HCT116 (cell line): Measurements from ENCODE around the gene SLC39A5. TPM values are rescaled to one million over a fixed set of nuclear protein-coding genes. Genes with fewer than 3 reads are reported as not detected.

Experiments used
- ATAC-seq: fragments of 200-7000 bp; cut with Tn5 transposase; 2 replicates; pipeline ENCODE4 v1.9.1; 2020; ENCODE audit warnings: mild to moderate bottlenecking, moderate library complexity
- BruUV-seq: library from RNA; stranded (reverse); fragments of 400-500 nt; replicated peaks from 2 replicates; lab custom pipeline; 2021; lab: Mats Ljungman, UMichigan
- CTCF ChIA-PET: fragments of 300-600 bp; sonication (Branson Sonifier 250); formaldehyde crosslinking; loops from one replicate; lab custom pipeline; 2021; ENCODE audit warnings: antibody characterized with exemption; lab: Charles Lee
- POLR2A ChIA-PET: fragments of 300-600, 350-600 bp; sonication (Branson Sonifier 250); formaldehyde crosslinking; loops from one replicate; lab custom pipeline; 2021; ENCODE audit warnings: antibody characterized with exemption; lab: Charles Lee
- RAD21 ChIA-PET, 2 experiments: fragments of 300-600 bp; sonication (Branson Sonifier 250); formaldehyde crosslinking; loops; one replicate each; lab custom pipeline; 2023; ENCODE audit warnings: low total read pairs in 2 of 2; ENCODE audit not compliant: uncharacterized antibody in 2 of 2, unreplicated experiment in 2 of 2, low non-redundant PET in 1 of 2; lab: Charles Lee
- DNase-seq: peaks from one replicate; pipeline ENCODE4 v3.0.0-alpha.2; 2010; ENCODE audit warnings: low read depth, low spot score
- H2AFZ ChIP-seq: fragments of 200-600 bp; shearing (Covaris generic), sonication (generic); 2 replicates; pipeline ENCODE4 v1.6.1; 2017; ENCODE audit warnings: low read depth, mixed run types, mixed read lengths, antibody characterized with exemption, low read length; ENCODE audit not compliant: poor library complexity, severe bottlenecking
- H3K27ac ChIP-seq: 2 replicates; pipeline ENCODE4 v1.5.1; 2012; ENCODE audit warnings: low read depth, low read length
- H3K27me3 ChIP-seq: fragments of 200-600 bp; sonication (generic); 2 replicates; pipeline ENCODE4 v1.6.1; 2016; ENCODE audit warnings: mixed run types, low read length, mixed read lengths; ENCODE audit not compliant: insufficient read depth
- H3K36me3 ChIP-seq, 2 experiments: fragments of 200-500 bp in 1 of 2; fragments of 200-600 bp in 1 of 2; sonication (Bioruptor generic) in 1 of 2; sonication (generic) in 1 of 2; 2 replicates each; pipeline versions ENCODE4 v1.5.1 to v1.6.1; 2014 to 2016; ENCODE audit warnings: low read length in 2 of 2, inconsistent platforms in 1 of 2, mixed read lengths in 1 of 2, mixed run types in 1 of 2; ENCODE audit not compliant: insufficient read depth in 2 of 2, control insufficient read depth in 1 of 2
- H3K4me1 ChIP-seq, 2 experiments: fragments of 200-600 bp in 1 of 2; sonication (generic) in 1 of 2; 2 replicates each; pipeline versions ENCODE4 v1.5.1 to v1.6.1; 2012 to 2017; ENCODE audit warnings: low read length in 2 of 2, inconsistent platforms in 1 of 2, mild to moderate bottlenecking in 1 of 2, mixed read lengths in 1 of 2, mixed run types in 1 of 2, moderate library complexity in 1 of 2; ENCODE audit not compliant: insufficient read depth in 2 of 2, control insufficient read depth in 1 of 2
- H3K4me2 ChIP-seq: fragments of 200-600 bp; sonication (generic); 2 replicates; pipeline ENCODE4 v1.6.1; 2017; ENCODE audit warnings: mixed run types, low read length, mixed read lengths
- H3K4me3 ChIP-seq, 2 experiments: fragments of 200-600 bp in 1 of 2; sonication (generic) in 1 of 2; replicated peaks in 1 of 2; 2 replicates each; pipeline ENCODE4 v1.5.1; 2011 to 2016; ENCODE audit warnings: low read length in 2 of 2, control low read depth in 1 of 2, low read depth in 1 of 2, mild to moderate bottlenecking in 1 of 2, mixed read lengths in 1 of 2, mixed run types in 1 of 2
- H3K79me2 ChIP-seq: fragments of 200-600 bp; sonication (generic); 2 replicates; pipeline ENCODE4 v1.6.1; 2017; ENCODE audit warnings: mild to moderate bottlenecking, mixed run types, low read length, moderate library complexity, mixed read lengths; ENCODE audit not compliant: insufficient read depth
- H3K9ac ChIP-seq: fragments of 200-600 bp; sonication (generic); 2 replicates; pipeline ENCODE4 v1.6.1; 2016; ENCODE audit warnings: low read length, mixed read lengths
- H3K9me2 ChIP-seq: fragments of 200-600 bp; sonication (generic), shearing (Covaris generic); 2 replicates; pipeline ENCODE4 v1.6.1; 2017; ENCODE audit warnings: mixed run types, mild to moderate bottlenecking, moderate library complexity; ENCODE audit not compliant: insufficient read depth
- H3K9me3 ChIP-seq, 2 experiments: fragments of 200-500 bp in 1 of 2; fragments of 200-600 bp in 1 of 2; sonication (Bioruptor generic) in 1 of 2; sonication (generic) in 1 of 2; 2 replicates each; pipeline ENCODE4 v1.6.1; 2014 to 2017; ENCODE audit warnings: low read length in 2 of 2, mixed read lengths in 2 of 2, inconsistent platforms in 1 of 2, low read depth in 1 of 2, mild to moderate bottlenecking in 1 of 2, mixed run types in 1 of 2, moderate library complexity in 1 of 2; ENCODE audit not compliant: control insufficient read depth in 1 of 2, insufficient read depth in 1 of 2
- H4K20me1 ChIP-seq: fragments of 200-600 bp; sonication (generic), shearing (Covaris generic); 2 replicates; pipeline ENCODE4 v1.6.1; 2017; ENCODE audit warnings: mixed run types, mild to moderate bottlenecking, moderate library complexity; ENCODE audit not compliant: insufficient read depth
- CEBPB ChIP-seq: IDR thresholded peaks from 2 replicates; pipeline ENCODE4 v1.6.1; 2012; ENCODE audit warnings: low read depth
- EGR1 ChIP-seq: IDR thresholded peaks from 2 replicates; pipeline ENCODE4 v1.6.1; 2012; ENCODE audit warnings: low read depth
- FOSL1 ChIP-seq: IDR thresholded peaks from 2 replicates; pipeline ENCODE4 v1.6.1; 2012; ENCODE audit warnings: low read depth
- POLR2A ChIP-seq: IDR thresholded peaks from 2 replicates; pipeline ENCODE4 v1.7.0; 2011; ENCODE audit warnings: borderline replicate concordance; ENCODE audit not compliant: insufficient read depth, insufficient read length; ENCODE audit errors: extremely low read depth
- RAD21 ChIP-seq: IDR thresholded peaks from 2 replicates; pipeline ENCODE4 v1.6.1; 2012; ENCODE audit warnings: low read depth, mild to moderate bottlenecking
- SP1 ChIP-seq: IDR thresholded peaks from 2 replicates; pipeline ENCODE4 v1.6.1; 2012; ENCODE audit warnings: low read depth
- YY1 ChIP-seq: IDR thresholded peaks from 2 replicates; pipeline ENCODE4 v1.6.1; 2011; ENCODE audit warnings: low read length, low read depth, moderate library complexity, mild to moderate bottlenecking; ENCODE audit not compliant: insufficient replicate concordance; ENCODE audit errors: extremely low read depth
- ZNF274 ChIP-seq: fragments of 200-500 bp; sonication (Bioruptor generic); IDR thresholded peaks from 2 replicates; pipeline ENCODE4 v1.6.1; 2014; ENCODE audit warnings: mild to moderate bottlenecking, low read depth, low read length, inconsistent platforms
- intact Hi-C: fragments of 100-400 bp; cut with micrococcal nuclease; formaldehyde crosslinking; loops from 2 replicates; pipeline ENCODE4 v1.10.0; 2022
- total RNA-seq: library from RNA; stranded (reverse); gene quantifications from one replicate; pipeline ENCODE4 v1.2.1, GENCODE V29; 2021; ENCODE audit not compliant: unreplicated experiment
- TF ChIP-seq, protein P1 (sequence below): IDR thresholded peaks from 2 replicates; pipeline ENCODE4 v1.6.1; 2011; ENCODE audit warnings: mild to moderate bottlenecking, low read length, moderate library complexity; ENCODE audit not compliant: insufficient replicate concordance; ENCODE audit errors: extremely low read depth
- TF ChIP-seq, protein P2 (sequence below): IDR thresholded peaks from 2 replicates; pipeline ENCODE4 v1.6.1; 2012

SLC39A5 gene
- total RNA-seq, 1 experiment from 2014 or later: 0.66 TPM

DNA sequence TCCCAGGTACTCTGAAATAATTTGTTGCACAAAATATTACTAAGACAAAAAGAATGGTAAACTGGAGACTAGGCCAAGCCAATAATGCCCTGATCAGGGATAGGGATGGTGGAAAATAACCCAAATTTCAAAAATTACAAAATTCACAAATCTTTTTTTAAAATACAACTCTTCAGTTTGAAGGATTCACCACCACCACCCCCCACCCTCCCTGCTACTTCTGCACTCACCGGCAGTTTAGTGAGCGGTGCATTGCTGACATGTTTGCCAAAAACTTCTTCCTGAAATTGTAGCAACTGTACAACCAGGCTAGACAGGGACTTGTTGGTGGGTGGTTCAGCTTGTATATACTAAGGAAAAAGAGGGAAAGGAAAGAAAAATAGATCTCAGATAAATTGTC, 42.9 kb upstream of the SLC39A5 start (continued):
- TF ChIP-seq, protein P1, sequence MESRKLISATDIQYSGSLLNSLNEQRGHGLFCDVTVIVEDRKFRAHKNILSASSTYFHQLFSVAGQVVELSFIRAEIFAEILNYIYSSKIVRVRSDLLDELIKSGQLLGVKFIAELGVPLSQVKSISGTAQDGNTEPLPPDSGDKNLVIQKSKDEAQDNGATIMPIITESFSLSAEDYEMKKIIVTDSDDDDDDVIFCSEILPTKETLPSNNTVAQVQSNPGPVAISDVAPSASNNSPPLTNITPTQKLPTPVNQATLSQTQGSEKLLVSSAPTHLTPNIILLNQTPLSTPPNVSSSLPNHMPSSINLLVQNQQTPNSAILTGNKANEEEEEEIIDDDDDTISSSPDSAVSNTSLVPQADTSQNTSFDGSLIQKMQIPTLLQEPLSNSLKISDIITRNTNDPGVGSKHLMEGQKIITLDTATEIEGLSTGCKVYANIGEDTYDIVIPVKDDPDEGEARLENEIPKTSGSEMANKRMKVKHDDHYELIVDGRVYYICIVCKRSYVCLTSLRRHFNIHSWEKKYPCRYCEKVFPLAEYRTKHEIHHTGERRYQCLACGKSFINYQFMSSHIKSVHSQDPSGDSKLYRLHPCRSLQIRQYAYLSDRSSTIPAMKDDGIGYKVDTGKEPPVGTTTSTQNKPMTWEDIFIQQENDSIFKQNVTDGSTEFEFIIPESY: no peak
- no peak for TF ChIP-seq YY1
- TF ChIP-seq POLR2A: no peak
- no peak for TF ChIP-seq EGR1
- TF ChIP-seq, protein P2, sequence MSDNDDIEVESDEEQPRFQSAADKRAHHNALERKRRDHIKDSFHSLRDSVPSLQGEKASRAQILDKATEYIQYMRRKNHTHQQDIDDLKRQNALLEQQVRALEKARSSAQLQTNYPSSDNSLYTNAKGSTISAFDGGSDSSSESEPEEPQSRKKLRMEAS: no peak
- TF ChIP-seq RAD21: no peak
- no peak for TF ChIP-seq ZNF274
- TF ChIP-seq, all 23 proteins: peak for 0

DNA sequence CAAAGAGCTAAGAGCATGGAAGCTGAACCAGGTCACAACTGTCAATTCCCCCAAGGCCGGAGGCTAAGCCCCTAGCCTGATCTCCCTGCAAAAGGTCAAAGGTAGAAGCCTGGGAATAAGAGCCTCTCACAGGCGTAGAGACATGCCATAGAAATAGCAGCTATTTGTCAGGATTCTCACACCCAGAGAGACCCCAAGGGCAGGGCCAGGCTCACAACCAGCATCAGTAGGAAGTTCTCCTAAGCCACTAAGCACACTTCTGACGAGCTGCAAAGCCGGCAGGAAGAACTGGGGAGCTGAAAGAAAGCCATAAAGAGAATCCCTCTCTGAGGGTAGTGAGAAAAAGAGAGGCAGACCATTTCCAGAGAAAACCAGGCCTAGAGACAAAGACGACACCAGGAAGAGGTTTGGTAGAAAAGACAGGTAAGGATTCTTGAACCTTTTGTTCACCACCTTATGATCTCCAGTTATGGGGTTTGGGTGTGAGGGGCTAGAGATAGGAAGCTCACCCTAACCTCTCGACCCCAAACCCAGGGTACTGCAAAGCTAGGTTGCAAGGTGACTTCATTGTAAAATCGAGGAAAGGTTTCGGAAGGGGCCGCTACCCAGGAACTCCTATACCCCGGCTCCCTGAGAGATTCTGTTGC, 41.6 kb upstream of the SLC39A5 start:
- Histone ChIP-seq H3K9me2 (no peaks in the 10 kb centered on the region), H2AFZ (no peak overlapping the region), H3K9me3 (no peaks in the 10 kb centered on the region), H3K4me3 (peak overlapping the region; percentile 86 to 88), H3K36me3 (peaks cover 20 to 28% of the 10 kb centered on the region in 2 experiments; a peak in 3 of 4 replicates), H3K79me2 (peaks cover 37% of the 10 kb centered on the region), H3K4me1 (peaks cover 17 to 26% of the 10 kb centered on the region in 2 experiments), H3K27ac (peak overlapping the region; percentile 84), H3K27me3 (no peaks in the 10 kb centered on the region), H3K9ac (peak overlapping the region; percentile 87), H3K4me2 (peak overlapping the region; percentile 90), H4K20me1 (no peaks in the 10 kb centered on the region)
- ChIA-PET CTCF (interaction anchor here (0.6 to 3.3 kb wide), 5 partner anchors 9 to 449 kb away, joined by 3 to 29 read pairs (median 18); partner anchors contain the start of genes ESYT1 and ZC3H10), RAD21 (no interaction called here), POLR2A (interaction anchor here (0.6 to 2.7 kb wide), 4 partner anchors 34 to 458 kb away, joined by 3 to 17 read pairs (median 10); partner anchors contain the start of genes ATP5F1B, ESYT1, RNF41 and ZC3H10)
- ATAC-seq (no peak), DNase-seq (no peak)
- intact Hi-C loops: no loop called here
- no TSS peak for BruUV-seq
- TF ChIP-seq POLR2A (no peak), CEBPB (no peak), FOSL1 (no peak), EGR1 (no peak), YY1 (no peak), SP1 (no peak)
- TF ChIP-seq, protein P2: no peak
